Choroid plexus epithelial cell (primary cell): ENCODE data around the gene STK10.
A peak's percentile ranks its signal among the peaks of the same experiment; 100 is the strongest.
"Not testable (repeated sequence)": the region's sequence is repeated elsewhere in the genome, so short reads cannot be mapped to it uniquely, and the experiment has no call there.

Source experiments
- DNase-seq: peaks from one replicate; pipeline ENCODE4 v3.0.0-alpha.2; 2010; ENCODE audit warnings: low read depth
- H3K4me3 ChIP-seq: 2 replicates; pipeline ENCODE4 v1.5.1; 2011; ENCODE audit warnings: low read depth, mild to moderate bottlenecking, control low read depth, low read length, moderate library complexity
- CTCF ChIP-seq: conservative IDR thresholded peaks from 2 replicates; pipeline ENCODE4 v1.5.1; 2011; ENCODE audit warnings: low read depth, mild to moderate bottlenecking, control low read depth, inconsistent platforms, low read length, moderate library complexity

The STK10 gene

DNA sequence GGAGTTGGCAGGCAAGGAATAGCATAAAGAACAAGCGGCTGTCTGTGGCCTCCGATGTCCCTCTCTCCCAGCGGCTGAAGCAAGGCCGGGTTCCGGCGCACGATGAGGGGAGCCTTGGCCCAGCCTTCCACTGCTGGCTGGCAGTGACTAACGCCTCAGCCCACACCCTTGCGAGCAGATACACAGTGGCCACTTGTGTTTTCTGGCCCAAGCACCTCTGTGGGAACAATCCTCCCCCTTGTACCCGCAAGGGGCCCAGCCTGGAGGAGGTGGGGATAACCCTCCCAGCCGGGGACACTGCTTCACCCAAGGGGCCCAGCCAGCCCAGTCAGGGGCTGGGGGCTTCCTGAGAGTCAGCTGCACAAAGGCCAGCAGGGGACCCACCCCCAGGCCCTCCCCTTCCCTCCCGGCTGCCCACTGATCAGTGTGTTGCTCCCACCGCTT, 23.2 kb downstream of the STK10 start:
- no peak overlapping the region for H3K4me3 ChIP-seq
- DNase-seq, result no peak
- TF ChIP-seq CTCF, result no peak

DNA sequence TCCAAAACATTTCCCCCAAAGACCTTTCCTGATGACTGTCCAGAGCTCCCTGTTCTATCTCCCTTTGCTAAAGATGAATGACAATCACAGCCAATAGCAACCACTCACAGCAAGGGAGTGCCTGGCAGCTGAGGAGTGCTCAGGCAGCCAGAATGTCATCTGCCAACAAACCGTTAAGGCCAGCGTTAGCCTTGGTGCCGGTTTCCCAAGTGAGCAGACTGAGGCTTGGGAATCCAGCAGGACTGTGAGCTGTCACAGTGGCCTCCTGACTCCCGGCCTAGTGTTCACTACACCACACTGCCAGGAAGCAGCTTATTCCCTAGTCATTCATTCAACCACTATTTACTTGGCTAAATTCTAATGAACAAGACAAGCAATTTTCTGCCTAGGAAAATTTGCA, 24.7 kb downstream of the STK10 start:
- no peak for TF ChIP-seq CTCF
- no peak for DNase-seq
- no peak overlapping the region for H3K4me3 ChIP-seq

GRCh38 chr5:172162987-172163343, 25.1 kb downstream of the STK10 start:
- TF ChIP-seq CTCF, result no peak
- no peak for DNase-seq
- no peak overlapping the region for H3K4me3 ChIP-seq

- peak; percentile 30 for TF ChIP-seq CTCF
- DNase-seq, result peak; percentile 49
- H3K4me3 ChIP-seq, result no peak overlapping the region
These were observed 25.6 kb downstream of the STK10 start for GRCh38 chr5:172162323-172162986.

DNA sequence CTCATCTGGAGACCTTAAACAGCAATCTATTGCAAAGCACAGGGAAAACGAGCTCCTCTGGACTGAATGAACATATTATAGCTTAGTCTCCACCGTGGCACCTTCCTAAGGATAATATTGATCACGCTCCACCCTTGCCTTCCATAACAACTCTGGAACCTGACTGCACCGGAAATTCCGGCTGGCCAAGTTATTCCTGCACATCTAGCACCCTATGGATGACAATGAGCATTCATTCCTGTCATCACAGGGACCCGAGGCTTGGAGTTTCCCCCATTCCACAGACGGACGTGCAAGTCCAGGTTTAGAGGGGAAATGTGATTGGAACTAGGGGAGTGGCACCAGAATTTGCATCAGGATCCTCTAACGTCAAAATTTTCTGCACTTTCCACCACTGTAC, 27.5 kb downstream of the STK10 start:
- no peak overlapping the region for H3K4me3 ChIP-seq
- DNase-seq, result no peak
- no peak for TF ChIP-seq CTCF

DNA sequence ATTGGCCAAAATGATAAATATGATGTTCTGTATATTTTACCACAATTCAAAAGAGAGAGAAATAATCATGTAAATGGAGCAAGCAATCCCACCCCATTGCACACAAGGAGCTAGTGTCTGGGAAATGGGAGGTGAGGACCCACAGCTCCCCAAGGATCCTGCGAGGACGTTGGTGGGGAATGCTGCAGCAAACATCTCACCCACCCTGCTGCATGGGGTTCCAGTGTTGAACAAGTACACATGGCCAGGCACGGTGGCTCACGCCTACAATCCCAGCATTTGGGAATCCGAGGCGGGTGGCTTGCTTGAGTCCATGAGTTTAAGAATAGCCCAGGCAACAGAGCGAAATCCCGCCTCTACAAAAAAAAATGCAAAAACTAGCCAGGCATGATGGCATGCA, 29.0 kb downstream of the STK10 start:
- H3K4me3 ChIP-seq, result no peak overlapping the region
- no peak for DNase-seq
- TF ChIP-seq CTCF, result no peak

DNA sequence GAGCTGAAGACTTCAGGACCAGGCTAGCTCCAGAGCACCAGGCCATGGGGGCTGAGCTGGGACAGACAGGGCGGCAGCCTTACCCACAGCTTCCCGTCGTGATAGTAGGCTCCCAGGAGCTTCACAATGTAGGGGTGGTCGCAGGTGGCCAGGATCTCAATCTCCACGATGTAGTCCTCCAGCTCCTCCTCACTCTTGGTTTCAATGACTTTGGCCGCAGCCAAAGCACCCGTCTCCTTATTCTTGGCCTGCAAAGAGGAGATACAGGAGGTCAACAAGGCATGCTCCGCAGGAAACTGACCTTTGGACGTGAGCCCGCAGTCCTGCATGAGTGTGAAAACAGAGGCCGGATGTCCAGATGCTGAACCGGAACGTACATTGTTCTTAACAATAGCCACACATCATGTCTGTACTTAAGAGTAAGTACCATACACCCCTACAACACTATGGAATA, 31.5 kb downstream of the STK10 start:
- no peak for TF ChIP-seq CTCF
- no peak overlapping the region for H3K4me3 ChIP-seq
- peak; percentile 61 for DNase-seq

DNA sequence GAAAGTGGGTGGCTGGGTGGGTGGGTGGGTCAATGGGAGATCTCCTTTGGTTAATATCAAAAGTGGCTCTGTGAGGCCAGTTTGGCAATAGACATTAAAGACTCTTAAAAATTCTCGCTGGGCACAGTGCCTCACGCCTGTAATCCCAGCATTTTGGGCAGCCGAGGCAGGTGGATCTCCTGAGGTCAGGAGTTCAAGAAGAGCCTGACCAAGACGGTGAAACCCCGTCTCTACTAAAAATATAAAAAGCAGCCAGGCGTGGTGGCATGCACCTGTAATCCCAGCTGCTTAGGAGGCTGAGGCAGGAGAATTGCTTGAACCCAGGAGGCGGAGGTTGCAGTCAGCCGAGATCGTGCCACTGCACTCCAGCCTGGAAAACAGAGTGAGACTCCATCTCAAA, 32.9 kb downstream of the STK10 start:
- not testable (repeated sequence) for DNase-seq, H3K4me3 ChIP-seq
